Measurements from ENCODE around the gene HORMAD2.

The HORMAD2 gene

GRCh38 chr22:30170129-30170528 lies 89.9 kb downstream of the HORMAD2 start:
- no peak for DNase-seq

- DNase-seq = no peak
These were observed 90.7 kb downstream of the HORMAD2 start for GRCh38 chr22:30171008-30171407.

GRCh38 chr22:30175690-30176288 lies 95.5 kb downstream of the HORMAD2 start:
- no peak for DNase-seq

- no peak for DNase-seq
These were observed 96.2 kb downstream of the HORMAD2 start for GRCh38 chr22:30176431-30176830.

GRCh38 chr22:30178181-30179126 lies 98.2 kb downstream of the HORMAD2 start:
- DNase-seq = peak; percentile 15

GRCh38 chr22:30180616-30181015 lies 100.4 kb downstream of the HORMAD2 start:
- no peak for DNase-seq

GRCh38 chr22:30181459-30182349 lies 101.4 kb downstream of the HORMAD2 start:
- no peak for DNase-seq

GRCh38 chr22:30182350-30182745 lies 102.1 kb downstream of the HORMAD2 start:
- no peak for DNase-seq

- no peak for DNase-seq
These were observed 102.6 kb downstream of the HORMAD2 start for GRCh38 chr22:30182815-30183214.

- DNase-seq = no peak
These were observed 103.0 kb downstream of the HORMAD2 start for GRCh38 chr22:30183271-30183670.

GRCh38 chr22:30183861-30184278 lies 103.6 kb downstream of the HORMAD2 start:
- no peak for DNase-seq

- no peak for DNase-seq
These were observed 104.9 kb downstream of the HORMAD2 start for GRCh38 chr22:30185129-30185528.

- DNase-seq = no peak
These were observed 105.3 kb downstream of the HORMAD2 start for GRCh38 chr22:30185549-30185948.

- no peak for DNase-seq
These were observed 105.8 kb downstream of the HORMAD2 start for GRCh38 chr22:30186041-30186440.

GRCh38 chr22:30186510-30186909 lies 106.2 kb downstream of the HORMAD2 start:
- no peak for DNase-seq

- no peak for DNase-seq
These were observed 106.8 kb downstream of the HORMAD2 start for GRCh38 chr22:30187094-30187493.

GRCh38 chr22:30187529-30188407 lies 107.5 kb downstream of the HORMAD2 start:
- DNase-seq = peak; percentile 18

GRCh38 chr22:30188911-30189310 lies 108.6 kb downstream of the HORMAD2 start:
- DNase-seq = no peak

GRCh38 chr22:30190574-30190973 lies 110.3 kb downstream of the HORMAD2 start:
- no peak for DNase-seq

- DNase-seq = no peak
These were observed 110.9 kb downstream of the HORMAD2 start for GRCh38 chr22:30191040-30191701.

GRCh38 chr22:30192427-30192826 lies 112.2 kb downstream of the HORMAD2 start:
- DNase-seq = no peak
